Measurements from ENCODE around the gene FAM114A2.
A peak's percentile ranks its signal among the peaks of the same experiment; 100 is the strongest.

Gene FAM114A2

GRCh38 chr5:153972240-153972639, 66.5 kb downstream of the FAM114A2 start:
- Histone ChIP-seq H3K27ac (no peak overlapping the region), H3K36me3 (ENCODE audit: insufficient read depth, low read length) (no peaks in the 10 kb centered on the region), H3K9me3 (ENCODE audit: low read depth, low read length) (no peaks in the 10 kb centered on the region), H3K9ac (ENCODE audit: insufficient read length) (no peak overlapping the region), H3K4me3 (no peak overlapping the region)
- DNase-seq (ENCODE audit: low read depth, low spot score) = no peak
- TF ChIP-seq EZH2 (IDR thresholded peaks at IDR 0.05) (no peak), FOXP2 (optimal IDR thresholded peaks at IDR 0.05; ENCODE audit: control extremely low read depth, extremely low read length, insufficient read depth) (no peak), POLR2AphosphoS5 (IDR thresholded peaks at IDR 0.05; ENCODE audit: borderline replicate concordance, low read depth, low read length) (no peak)

- Histone ChIP-seq H3K4me3 (no peak overlapping the region), H3K9me3 (ENCODE audit: low read depth, low read length) (no peaks in the 10 kb centered on the region), H3K9ac (ENCODE audit: insufficient read length) (no peak overlapping the region), H3K27ac (no peak overlapping the region), H3K36me3 (ENCODE audit: insufficient read depth, low read length) (no peaks in the 10 kb centered on the region)
- DNase-seq (ENCODE audit: low read depth, low spot score) = no peak
- TF ChIP-seq POLR2AphosphoS5 (IDR thresholded peaks at IDR 0.05; ENCODE audit: borderline replicate concordance, low read depth, low read length) = no peak
- TF ChIP-seq EZH2 (IDR thresholded peaks at IDR 0.05) = no peak
- no peak for TF ChIP-seq FOXP2 (optimal IDR thresholded peaks at IDR 0.05; ENCODE audit: control extremely low read depth, extremely low read length, insufficient read depth)
Observed at GRCh38 chr5:153970496-153970895, 68.2 kb downstream of the FAM114A2 start.

- H3K9ac ChIP-seq (ENCODE audit: insufficient read length) = no peak overlapping the region
- no peak for DNase-seq (ENCODE audit: low read depth, low spot score)
- H3K9me3 ChIP-seq (ENCODE audit: low read depth, low read length) = no peaks in the 10 kb centered on the region
- TF ChIP-seq FOXP2 (optimal IDR thresholded peaks at IDR 0.05; ENCODE audit: control extremely low read depth, extremely low read length, insufficient read depth) (no peak), POLR2AphosphoS5 (IDR thresholded peaks at IDR 0.05; ENCODE audit: borderline replicate concordance, low read depth, low read length) (no peak), EZH2 (IDR thresholded peaks at IDR 0.05) (no peak)
- no peak overlapping the region for H3K4me3 ChIP-seq
- H3K36me3 ChIP-seq (ENCODE audit: insufficient read depth, low read length) = no peaks in the 10 kb centered on the region
- no peak overlapping the region for H3K27ac ChIP-seq
Observed at GRCh38 chr5:153969563-153969895, 69.2 kb downstream of the FAM114A2 start.

GRCh38 chr5:153968761-153969562, 69.7 kb downstream of the FAM114A2 start:
- TF ChIP-seq EZH2 (IDR thresholded peaks at IDR 0.05) (no peak), FOXP2 (optimal IDR thresholded peaks at IDR 0.05; ENCODE audit: control extremely low read depth, extremely low read length, insufficient read depth) (no peak), POLR2AphosphoS5 (IDR thresholded peaks at IDR 0.05; ENCODE audit: borderline replicate concordance, low read depth, low read length) (no peak)
- no peak overlapping the region for H3K4me3 ChIP-seq
- H3K27ac ChIP-seq = no peak overlapping the region
- no peaks in the 10 kb centered on the region for H3K9me3 ChIP-seq (ENCODE audit: low read depth, low read length)
- H3K9ac ChIP-seq (ENCODE audit: insufficient read length) = no peak overlapping the region
- no peak for DNase-seq (ENCODE audit: low read depth, low spot score)
- H3K36me3 ChIP-seq (ENCODE audit: insufficient read depth, low read length) = no peaks in the 10 kb centered on the region

GRCh38 chr5:153964880-153965645, 73.6 kb downstream of the FAM114A2 start:
- TF ChIP-seq EZH2 (IDR thresholded peaks at IDR 0.05) = no peak
- no peak for TF ChIP-seq POLR2AphosphoS5 (IDR thresholded peaks at IDR 0.05; ENCODE audit: borderline replicate concordance, low read depth, low read length)
- TF ChIP-seq FOXP2 (optimal IDR thresholded peaks at IDR 0.05; ENCODE audit: control extremely low read depth, extremely low read length, insufficient read depth) = no peak
- peak; percentile 20 for DNase-seq (ENCODE audit: low read depth, low spot score)
- Histone ChIP-seq H3K9ac (ENCODE audit: insufficient read length) (no peak overlapping the region), H3K4me3 (no peak overlapping the region), H3K9me3 (ENCODE audit: low read depth, low read length) (no peaks in the 10 kb centered on the region), H3K27ac (no peak overlapping the region), H3K36me3 (ENCODE audit: insufficient read depth, low read length) (no peaks in the 10 kb centered on the region)

GRCh38 chr5:153964191-153964879, 74.4 kb downstream of the FAM114A2 start:
- Histone ChIP-seq H3K4me3 (no peak overlapping the region), H3K9ac (ENCODE audit: insufficient read length) (no peak overlapping the region), H3K36me3 (ENCODE audit: insufficient read depth, low read length) (no peaks in the 10 kb centered on the region), H3K27ac (no peak overlapping the region), H3K9me3 (ENCODE audit: low read depth, low read length) (no peaks in the 10 kb centered on the region)
- DNase-seq (ENCODE audit: low read depth, low spot score) = no peak
- TF ChIP-seq EZH2 (IDR thresholded peaks at IDR 0.05) (no peak), FOXP2 (optimal IDR thresholded peaks at IDR 0.05; ENCODE audit: control extremely low read depth, extremely low read length, insufficient read depth) (no peak), POLR2AphosphoS5 (IDR thresholded peaks at IDR 0.05; ENCODE audit: borderline replicate concordance, low read depth, low read length) (no peak)

GRCh38 chr5:153960269-153961215, 78.2 kb downstream of the FAM114A2 start:
- TF ChIP-seq EZH2 (IDR thresholded peaks at IDR 0.05) (no peak), FOXP2 (optimal IDR thresholded peaks at IDR 0.05; ENCODE audit: control extremely low read depth, extremely low read length, insufficient read depth) (no peak), POLR2AphosphoS5 (IDR thresholded peaks at IDR 0.05; ENCODE audit: borderline replicate concordance, low read depth, low read length) (no peak)
- H3K4me3 ChIP-seq = no peak overlapping the region
- no peak overlapping the region for H3K27ac ChIP-seq
- no peak overlapping the region for H3K9ac ChIP-seq (ENCODE audit: insufficient read length)
- no peak for DNase-seq (ENCODE audit: low read depth, low spot score)
- no peaks in the 10 kb centered on the region for H3K36me3 ChIP-seq (ENCODE audit: insufficient read depth, low read length)
- H3K9me3 ChIP-seq (ENCODE audit: low read depth, low read length) = no peaks in the 10 kb centered on the region
